Karpas-422 (cell line): ENCODE data around the gene RICTOR. TPM values are rescaled to one million over a fixed set of nuclear protein-coding genes. Genes with fewer than 3 reads are reported as not detected.

Experiments used
- DNase-seq: peaks from one replicate; pipeline ENCODE4 v3.0.0-alpha.2; 2015
- H2AFZ ChIP-seq: fragments of 200-600 bp; sonication (generic); 2 replicates; pipeline ENCODE4 v1.6.1; 2014; ENCODE audit warnings: antibody characterized with exemption, low read length, mixed read lengths
- H3K27ac ChIP-seq: fragments of 200-600 bp; sonication (generic); 2 replicates; pipeline ENCODE4 v1.5.1; 2014; ENCODE audit warnings: mild to moderate bottlenecking, low read length, moderate library complexity
- H3K27me3 ChIP-seq: fragments of 200-600 bp; sonication (generic); 2 replicates; pipeline ENCODE4 v1.6.1; 2014; ENCODE audit warnings: low read length, mixed read lengths
- H3K36me3 ChIP-seq: fragments of 200-600 bp; sonication (generic); 2 replicates; pipeline ENCODE4 v1.6.1; 2014; ENCODE audit warnings: low read length, mixed read lengths; ENCODE audit not compliant: insufficient read depth
- H3K4me1 ChIP-seq: fragments of 200-600 bp; sonication (generic); 2 replicates; pipeline ENCODE4 v1.6.1; 2014; ENCODE audit warnings: mild to moderate bottlenecking, low read length, mixed read lengths
- H3K4me2 ChIP-seq: fragments of 200-600 bp; sonication (generic); 2 replicates; pipeline ENCODE4 v1.6.1; 2014; ENCODE audit warnings: low read length, low read depth, mild to moderate bottlenecking; ENCODE audit not compliant: poor library complexity, severe bottlenecking
- H3K4me3 ChIP-seq: fragments of 200-600 bp; sonication (generic); 2 replicates; pipeline ENCODE4 v1.5.1; 2014; ENCODE audit warnings: mild to moderate bottlenecking, antibody characterized with exemption, low read length, mixed read lengths
- H3K79me2 ChIP-seq: fragments of 200-600 bp; sonication (generic); 2 replicates; pipeline ENCODE4 v1.6.1; 2014; ENCODE audit warnings: mild to moderate bottlenecking, low read length, mixed read lengths
- H3K9ac ChIP-seq: fragments of 200-600 bp; sonication (generic); 2 replicates; pipeline ENCODE4 v1.6.0; 2014; ENCODE audit warnings: low read length
- H3K9me2 ChIP-seq: fragments of 200-600 bp; sonication (generic), shearing (Covaris generic); replicated peaks from 2 replicates; pipeline ENCODE4 v1.6.0; 2014; ENCODE audit warnings: mild to moderate bottlenecking, low read length, moderate library complexity; ENCODE audit not compliant: insufficient read depth
- H3K9me3 ChIP-seq: fragments of 300-700, 200-600 bp; sonication (generic); 2 replicates; pipeline ENCODE4 v1.6.1; 2014; ENCODE audit warnings: low read length, mixed read lengths
- H4K20me1 ChIP-seq: fragments of 200-600 bp; sonication (generic); 2 replicates; pipeline ENCODE4 v1.6.1; 2014; ENCODE audit warnings: mild to moderate bottlenecking, antibody characterized with exemption, low read length, low read depth; ENCODE audit not compliant: insufficient read depth
- total RNA-seq: library from RNA; depleted of rRNA; stranded (reverse); fragments of >200 nt; shearing (Covaris generic); gene quantifications from 2 replicates; pipeline ENCODE4 v1.2.3, GENCODE V29; 2014; ENCODE audit warnings: low replicate concordance

The RICTOR gene
- total RNA-seq, 1 experiment from 2014 or later = 42.7 TPM

- peak overlapping the region; percentile 77 for H3K4me3 ChIP-seq
- H2AFZ ChIP-seq = no peak overlapping the region
- no peaks in the 10 kb centered on the region for H4K20me1 ChIP-seq
These were observed 1.1 kb downstream of the RICTOR start for GRCh38 chr5:39072925-39073766.

GRCh38 chr5:39068099-39068498, 6.1 kb downstream of the RICTOR start:
- Histone ChIP-seq H3K9me2 (no peaks in the 10 kb centered on the region), H3K9ac (no peak overlapping the region), H3K4me2 (no peak overlapping the region), H3K27me3 (no peaks in the 10 kb centered on the region), H3K27ac (no peak overlapping the region), H4K20me1 (no peaks in the 10 kb centered on the region), H3K4me1 (peaks cover 25% of the 10 kb centered on the region), H3K4me3 (no peak overlapping the region), H3K79me2 (peaks cover 99% of the 10 kb centered on the region), H2AFZ (no peak overlapping the region), H3K36me3 (peaks cover 52% of the 10 kb centered on the region), H3K9me3 (no peaks in the 10 kb centered on the region)
- no peak for DNase-seq

More at GRCh38 chr5:39072925-39073766, 1.1 kb downstream of the RICTOR start:
- peaks cover 30% of the 10 kb centered on the region for H3K36me3 ChIP-seq
- H3K9me3 ChIP-seq = no peaks in the 10 kb centered on the region
- H3K4me1 ChIP-seq = peaks cover 43% of the 10 kb centered on the region
- peak; percentile 64 for DNase-seq
- H3K27me3 ChIP-seq = no peaks in the 10 kb centered on the region
- H3K27ac ChIP-seq = peak overlapping the region; percentile 45; the same call in 1 of the 2 replicates
- H3K9ac ChIP-seq = peak overlapping the region; percentile 97
- peaks cover 66% of the 10 kb centered on the region for H3K79me2 ChIP-seq
- peak overlapping the region; percentile 74 for H3K4me2 ChIP-seq
- no peaks in the 10 kb centered on the region for H3K9me2 ChIP-seq

GRCh38 chr5:39064450-39064849, 9.7 kb downstream of the RICTOR start:
- peaks cover 18% of the 10 kb centered on the region for H3K4me1 ChIP-seq
- H3K9ac ChIP-seq = no peak overlapping the region
- no peaks in the 10 kb centered on the region for H4K20me1 ChIP-seq
- peaks cover 40% of the 10 kb centered on the region for H3K36me3 ChIP-seq
- peaks cover 100% of the 10 kb centered on the region for H3K79me2 ChIP-seq
- H3K9me3 ChIP-seq = no peaks in the 10 kb centered on the region
- H3K4me2 ChIP-seq = no peak overlapping the region
- H3K27ac ChIP-seq = no peak overlapping the region
- H3K27me3 ChIP-seq = no peaks in the 10 kb centered on the region
- no peaks in the 10 kb centered on the region for H3K9me2 ChIP-seq
- H2AFZ ChIP-seq = no peak overlapping the region
- no peak overlapping the region for H3K4me3 ChIP-seq
- DNase-seq = no peak

- H3K27ac ChIP-seq = no peak overlapping the region
- H2AFZ ChIP-seq = no peak overlapping the region
- peaks cover 100% of the 10 kb centered on the region for H3K79me2 ChIP-seq
- no peak overlapping the region for H3K4me2 ChIP-seq
- peaks cover 26% of the 10 kb centered on the region for H3K36me3 ChIP-seq
- H3K27me3 ChIP-seq = no peaks in the 10 kb centered on the region
- H3K4me1 ChIP-seq = peaks cover 32% of the 10 kb centered on the region
- H4K20me1 ChIP-seq = no peaks in the 10 kb centered on the region
- H3K9me2 ChIP-seq = no peaks in the 10 kb centered on the region
- no peak for DNase-seq
- no peaks in the 10 kb centered on the region for H3K9me3 ChIP-seq
- no peak overlapping the region for H3K4me3 ChIP-seq
- no peak overlapping the region for H3K9ac ChIP-seq
These were observed 11.2 kb downstream of the RICTOR start for GRCh38 chr5:39063037-39063436.

GRCh38 chr5:39062530-39062929, 11.7 kb downstream of the RICTOR start:
- Histone ChIP-seq H3K27me3 (no peaks in the 10 kb centered on the region), H4K20me1 (no peaks in the 10 kb centered on the region), H3K27ac (no peak overlapping the region), H3K4me3 (no peak overlapping the region), H3K36me3 (peaks cover 20% of the 10 kb centered on the region), H3K9me3 (no peaks in the 10 kb centered on the region), H3K4me1 (peaks cover 37% of the 10 kb centered on the region), H3K9me2 (no peaks in the 10 kb centered on the region), H3K9ac (no peak overlapping the region), H2AFZ (no peak overlapping the region), H3K79me2 (peaks cover 100% of the 10 kb centered on the region), H3K4me2 (no peak overlapping the region)
- no peak for DNase-seq

- Histone ChIP-seq H3K4me2 (no peak overlapping the region), H3K27me3 (no peaks in the 10 kb centered on the region), H3K9me2 (no peaks in the 10 kb centered on the region), H3K36me3 (peaks cover 16% of the 10 kb centered on the region), H3K27ac (no peak overlapping the region), H3K4me3 (no peak overlapping the region), H2AFZ (no peak overlapping the region), H3K9me3 (no peaks in the 10 kb centered on the region), H3K79me2 (peaks cover 100% of the 10 kb centered on the region), H3K9ac (no peak overlapping the region), H3K4me1 (peaks cover 40% of the 10 kb centered on the region), H4K20me1 (no peaks in the 10 kb centered on the region)
- DNase-seq = no peak
These were observed 12.1 kb downstream of the RICTOR start for GRCh38 chr5:39062104-39062503.

- Histone ChIP-seq H3K4me3 (no peak overlapping the region), H3K4me2 (peak overlapping the region; percentile 80), H3K27ac (no peak overlapping the region), H3K9ac (no peak overlapping the region), H3K27me3 (no peaks in the 10 kb centered on the region), H3K79me2 (peaks cover 100% of the 10 kb centered on the region), H2AFZ (no peak overlapping the region), H3K9me2 (no peaks in the 10 kb centered on the region), H4K20me1 (no peaks in the 10 kb centered on the region), H3K9me3 (no peaks in the 10 kb centered on the region), H3K4me1 (peaks cover 40% of the 10 kb centered on the region), H3K36me3 (peaks cover 8% of the 10 kb centered on the region; the same call in 1 of the 2 replicates)
- DNase-seq = no peak
These were observed 15.1 kb downstream of the RICTOR start for GRCh38 chr5:39059064-39059463.

GRCh38 chr5:39058178-39058921, 15.8 kb downstream of the RICTOR start:
- Histone ChIP-seq H3K27me3 (no peaks in the 10 kb centered on the region), H2AFZ (no peak overlapping the region), H3K27ac (0 out of 2 replicates have a peak overlapping the region, but pooled peaks have one; percentile 5), H3K9ac (peak overlapping the region; percentile 23; the same call in 1 of the 2 replicates), H3K9me2 (no peaks in the 10 kb centered on the region), H3K9me3 (no peaks in the 10 kb centered on the region), H3K4me3 (peak overlapping the region; percentile 48), H3K79me2 (peaks cover 96% of the 10 kb centered on the region), H4K20me1 (no peaks in the 10 kb centered on the region), H3K4me2 (peak overlapping the region; percentile 80), H3K36me3 (peaks cover 8% of the 10 kb centered on the region; the same call in 1 of the 2 replicates), H3K4me1 (peaks cover 36% of the 10 kb centered on the region)
- no peak for DNase-seq
